Subcutaneous abdominal adipose tissue (tissue), 5 donors: Measurements from ENCODE around the gene RNPEP.

Experiments used
- H3K27ac ChIP-seq: one replicate; pipeline ENCODE4 v1.7.0; 2013; ENCODE audit warnings: low read depth, mild to moderate bottlenecking, inconsistent platforms, low read length, moderate library complexity
- H3K27me3 ChIP-seq, 5 donors: one replicate each; pipeline ENCODE4 v1.7.0; 2013; ENCODE audit warnings: low read length in 5 of 5, inconsistent platforms in 1 of 5; ENCODE audit not compliant: control insufficient read depth in 5 of 5, insufficient read depth in 4 of 5
- H3K36me3 ChIP-seq, 5 donors: one replicate each; pipeline ENCODE4 v1.7.0; 2013; ENCODE audit warnings: low read length in 5 of 5; ENCODE audit not compliant: control insufficient read depth in 5 of 5, insufficient read depth in 5 of 5
- H3K4me1 ChIP-seq, 5 donors: one replicate each; pipeline ENCODE4 v1.7.0; 2013; ENCODE audit warnings: low read length in 5 of 5, mild to moderate bottlenecking in 3 of 5, moderate library complexity in 1 of 5; ENCODE audit not compliant: control insufficient read depth in 5 of 5, insufficient read depth in 5 of 5
- H3K4me3 ChIP-seq, 5 donors: one replicate each; pipeline ENCODE4 v1.7.0; 2013; ENCODE audit warnings: low read length in 5 of 5, low read depth in 1 of 5
- H3K9ac ChIP-seq, 5 donors: one replicate each; pipeline ENCODE4 v1.7.0; 2013; ENCODE audit warnings: low read length in 5 of 5, mild to moderate bottlenecking in 4 of 5, moderate library complexity in 3 of 5
- H3K9me3 ChIP-seq, 5 donors: one replicate each; pipeline ENCODE4 v1.7.0; 2013; ENCODE audit warnings: low read length in 5 of 5; ENCODE audit not compliant: control insufficient read depth in 5 of 5
- donor health status: healthy.
- donor health status: healthy.
- donor health status: healthy.
- donor health status: healthy.
- donor health status: healthy.

The RNPEP gene

GRCh38 chr1:202007304-202007703 lies 24.9 kb downstream of the RNPEP start:
- Histone ChIP-seq H3K4me3 (no peak overlapping the region), H3K27ac (no peak overlapping the region), H3K4me1 (peaks cover 0 to 28% (median 6%) of the 10 kb centered on the region in 5 donors), H3K9ac (no peak overlapping the region), H3K9me3 (no peaks in the 10 kb centered on the region), H3K27me3 (no peaks in the 10 kb centered on the region), H3K36me3 (peaks cover 0 to 55% (median 43%) of the 10 kb centered on the region in 5 donors)

GRCh38 chr1:202007805-202008489 lies 25.5 kb downstream of the RNPEP start:
- Histone ChIP-seq H3K27me3 (no peaks in the 10 kb centered on the region), H3K9me3 (no peaks in the 10 kb centered on the region), H3K4me3 (no peak overlapping the region), H3K27ac (no peak overlapping the region), H3K36me3 (peaks cover 0 to 48% (median 36%) of the 10 kb centered on the region in 5 donors), H3K9ac (no peak overlapping the region), H3K4me1 (peaks cover 0 to 28% (median 6%) of the 10 kb centered on the region in 5 donors)

DNA sequence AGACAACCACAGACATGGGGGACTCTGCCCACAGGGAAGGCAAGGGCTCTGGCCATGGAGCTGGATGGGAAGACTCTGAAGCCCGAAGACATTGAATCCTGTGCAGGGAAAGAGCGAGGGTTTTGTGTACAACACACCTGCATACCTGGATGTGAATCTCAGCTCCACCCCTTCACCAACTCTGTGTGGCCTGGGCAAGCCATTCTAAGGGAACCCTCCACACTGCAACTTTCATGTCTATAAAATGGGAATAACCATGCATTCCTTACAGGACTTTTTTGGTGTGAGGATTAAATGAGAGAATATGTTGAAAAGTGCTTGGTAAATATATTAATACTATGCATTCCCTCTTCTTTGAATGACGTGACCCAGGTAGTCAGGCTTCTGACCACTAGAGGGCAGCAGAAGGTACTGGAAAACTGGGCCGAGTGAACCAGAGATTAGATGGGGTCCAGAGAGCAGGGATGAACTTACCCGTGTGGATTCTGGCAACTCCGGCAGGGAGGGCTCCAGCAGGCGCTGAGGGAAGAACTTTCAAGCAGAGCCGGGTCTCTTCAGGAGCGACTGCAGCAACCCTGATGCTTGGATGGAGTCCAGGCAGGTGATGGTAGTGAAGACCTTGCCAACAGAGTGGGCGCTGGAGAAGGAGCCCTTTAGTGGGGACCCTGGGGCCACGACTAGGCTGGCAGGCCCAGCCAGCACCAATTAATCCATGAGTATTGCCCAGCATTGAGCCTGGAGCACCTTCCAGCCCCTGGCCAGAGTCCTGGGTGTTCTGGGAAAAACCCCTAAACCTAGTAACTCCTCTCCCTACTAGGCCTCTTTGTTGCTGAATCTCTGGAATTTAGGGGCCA lies 27.1 kb downstream of the RNPEP start:
- Histone ChIP-seq H3K4me1 (peaks cover 0 to 22% (median under 1%) of the 10 kb centered on the region in 5 donors), H3K27ac (no peak overlapping the region), H3K9me3 (no peaks in the 10 kb centered on the region), H3K27me3 (no peaks in the 10 kb centered on the region), H3K9ac (no peak overlapping the region), H3K4me3 (no peak overlapping the region), H3K36me3 (peaks cover 0 to 38% (median 20%) of the 10 kb centered on the region in 5 donors)

DNA sequence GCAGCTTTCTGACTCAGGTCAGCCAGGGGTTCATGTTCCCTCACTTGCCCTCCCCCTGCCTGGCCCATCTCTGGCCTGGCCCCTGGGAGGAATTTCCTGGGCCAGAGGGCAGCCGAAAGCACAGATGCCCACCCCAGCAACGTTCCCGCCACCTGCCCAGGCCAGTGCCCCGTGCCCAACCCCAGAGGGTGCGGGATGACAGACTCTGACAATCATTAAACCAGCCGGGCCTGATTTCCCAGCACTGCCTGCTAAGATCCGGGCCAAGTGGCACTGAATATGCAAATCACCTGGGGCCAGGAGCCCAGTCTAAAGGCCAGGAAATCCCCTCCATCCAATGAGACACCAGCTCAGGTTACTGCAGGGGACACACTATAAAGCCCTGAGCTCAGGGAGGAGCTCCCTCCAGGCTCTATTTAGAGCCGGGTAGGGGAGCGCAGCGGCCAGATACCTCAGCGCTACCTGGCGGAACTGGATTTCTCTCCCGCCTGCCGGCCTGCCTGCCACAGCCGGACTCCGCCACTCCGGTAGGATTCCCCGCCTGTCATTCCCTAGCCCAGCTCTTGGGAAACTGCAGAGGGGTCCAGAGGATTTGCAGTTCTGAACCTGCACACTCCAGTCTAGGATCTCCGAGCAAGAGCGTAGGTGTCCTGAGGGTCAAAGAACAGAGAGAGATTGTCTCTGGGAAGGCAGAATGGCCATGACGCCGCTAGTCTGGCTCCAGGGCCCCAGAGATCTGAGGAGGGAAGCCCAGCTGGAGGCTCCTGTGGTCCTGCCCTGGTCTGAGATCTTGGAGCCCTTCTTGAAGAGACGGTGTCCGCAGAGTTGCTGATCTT lies 27.9 kb downstream of the RNPEP start, which contains the start of gene ELF3:
Gene ELF3 (plus strand): TSS at position 408 of the 836 bp plus-strand sequence. CDS start 550 bp downstream, outside the sequence.
- no peaks in the 10 kb centered on the region for H3K9me3 ChIP-seq
- no peak within 1 kb of the TSS for H3K27ac ChIP-seq
- H3K27me3 ChIP-seq: no peaks in the 10 kb centered on the region
- H3K36me3 ChIP-seq: peaks cover 0 to 34% (median 12%) of the 10 kb centered on the region in 5 donors
- no peak within 1 kb of the TSS for H3K4me3 ChIP-seq
- no peak within 1 kb of the TSS for H3K9ac ChIP-seq
- peaks cover 0 to 14% (median 0%) of the 10 kb centered on the region in 5 donors for H3K4me1 ChIP-seq

DNA sequence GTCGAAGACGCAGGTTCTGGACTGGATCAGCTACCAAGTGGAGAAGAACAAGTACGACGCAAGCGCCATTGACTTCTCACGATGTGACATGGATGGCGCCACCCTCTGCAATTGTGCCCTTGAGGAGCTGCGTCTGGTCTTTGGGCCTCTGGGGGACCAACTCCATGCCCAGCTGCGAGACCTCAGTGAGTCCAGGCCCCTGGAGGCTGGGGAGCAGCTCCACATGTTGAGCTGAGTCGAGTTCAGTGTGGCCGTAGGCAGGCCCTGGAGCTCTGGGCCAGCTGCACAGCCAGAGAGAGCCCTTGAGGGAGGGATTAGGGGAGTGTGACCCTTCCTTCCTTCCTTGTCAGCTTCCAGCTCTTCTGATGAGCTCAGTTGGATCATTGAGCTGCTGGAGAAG lies 29.5 kb downstream of the RNPEP start:
- Histone ChIP-seq H3K9me3 (no peaks in the 10 kb centered on the region), H3K36me3 (peaks cover 0 to 29% (median 5%) of the 10 kb centered on the region in 5 donors), H3K4me1 (peaks cover 0 to 5% (median 0%) of the 10 kb centered on the region in 5 donors), H3K27ac (no peak overlapping the region), H3K4me3 (no peak overlapping the region), H3K27me3 (no peaks in the 10 kb centered on the region), H3K9ac (no peak overlapping the region)

DNA sequence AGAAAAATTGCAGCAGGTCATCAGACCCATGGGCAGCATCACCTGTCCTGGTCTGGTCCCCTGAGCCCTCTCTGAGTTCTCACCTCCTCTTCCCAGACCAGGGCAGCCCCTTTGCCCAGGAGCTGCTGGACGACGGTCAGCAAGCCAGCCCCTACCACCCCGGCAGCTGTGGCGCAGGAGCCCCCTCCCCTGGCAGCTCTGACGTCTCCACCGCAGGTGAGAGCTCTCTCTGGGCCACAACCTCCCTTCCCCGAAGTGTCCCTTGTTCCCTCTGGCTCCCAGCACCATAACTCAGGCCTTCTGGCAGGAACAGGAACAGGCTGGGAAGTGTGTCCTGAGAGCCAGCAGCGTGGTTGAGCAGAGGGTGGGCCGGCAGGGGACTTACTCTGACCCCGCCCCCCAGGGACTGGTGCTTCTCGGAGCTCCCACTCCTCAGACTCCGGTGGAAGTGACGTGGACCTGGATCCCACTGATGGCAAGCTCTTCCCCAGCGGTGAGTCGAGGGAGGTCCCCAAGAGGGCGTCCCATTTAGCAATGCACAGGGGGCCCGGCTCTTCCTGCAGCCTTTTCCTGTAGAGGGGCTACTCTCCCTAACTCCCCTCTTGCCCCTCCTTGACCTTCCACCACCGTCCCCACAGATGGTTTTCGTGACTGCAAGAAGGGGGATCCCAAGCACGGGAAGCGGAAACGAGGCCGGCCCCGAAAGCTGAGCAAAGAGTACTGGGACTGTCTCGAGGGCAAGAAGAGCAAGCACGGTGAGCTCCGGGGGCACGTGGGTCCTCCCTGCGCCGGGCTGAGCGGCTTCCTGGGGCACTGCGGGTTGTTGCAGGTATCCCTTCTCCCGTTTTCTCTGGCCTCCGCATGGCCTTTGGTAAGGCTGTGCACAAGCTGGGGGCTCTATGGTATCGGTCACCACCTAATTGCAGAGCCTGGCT lies 30.4 kb downstream of the RNPEP start:
- peaks cover 0 to 5% (median 2%) of the 10 kb centered on the region in 5 donors for H3K27me3 ChIP-seq
- H3K9me3 ChIP-seq: no peaks in the 10 kb centered on the region
- H3K4me1 ChIP-seq: no peaks in the 10 kb centered on the region
- no peak overlapping the region for H3K9ac ChIP-seq
- no peak overlapping the region for H3K27ac ChIP-seq
- H3K4me3 ChIP-seq: no peak overlapping the region
- H3K36me3 ChIP-seq: peaks cover 0 to 21% (median 2%) of the 10 kb centered on the region in 5 donors

- H3K27me3 ChIP-seq: peaks cover 0 to 10% (median 6%) of the 10 kb centered on the region in 5 donors
- no peak overlapping the region for H3K9ac ChIP-seq
- H3K4me1 ChIP-seq: no peaks in the 10 kb centered on the region
- no peak overlapping the region for H3K4me3 ChIP-seq
- H3K27ac ChIP-seq: no peak overlapping the region
- no peaks in the 10 kb centered on the region for H3K9me3 ChIP-seq
- H3K36me3 ChIP-seq: peaks cover 0 to 17% (median 2%) of the 10 kb centered on the region in 5 donors
These were observed 31.2 kb downstream of the RNPEP start for GRCh38 chr1:202013603-202014002.

GRCh38 chr1:202014060-202014459 lies 31.6 kb downstream of the RNPEP start:
- no peaks in the 10 kb centered on the region for H3K4me1 ChIP-seq
- no peak overlapping the region for H3K4me3 ChIP-seq
- H3K27me3 ChIP-seq: peaks cover 4 to 14% (median 9%) of the 10 kb centered on the region in 5 donors
- peaks cover 0 to 17% (median 2%) of the 10 kb centered on the region in 5 donors for H3K36me3 ChIP-seq
- no peak overlapping the region for H3K27ac ChIP-seq
- H3K9ac ChIP-seq: no peak overlapping the region
- H3K9me3 ChIP-seq: no peaks in the 10 kb centered on the region
